ENCODE measurements around the gene NDUFA6.

NDUFA6 gene

DNA sequence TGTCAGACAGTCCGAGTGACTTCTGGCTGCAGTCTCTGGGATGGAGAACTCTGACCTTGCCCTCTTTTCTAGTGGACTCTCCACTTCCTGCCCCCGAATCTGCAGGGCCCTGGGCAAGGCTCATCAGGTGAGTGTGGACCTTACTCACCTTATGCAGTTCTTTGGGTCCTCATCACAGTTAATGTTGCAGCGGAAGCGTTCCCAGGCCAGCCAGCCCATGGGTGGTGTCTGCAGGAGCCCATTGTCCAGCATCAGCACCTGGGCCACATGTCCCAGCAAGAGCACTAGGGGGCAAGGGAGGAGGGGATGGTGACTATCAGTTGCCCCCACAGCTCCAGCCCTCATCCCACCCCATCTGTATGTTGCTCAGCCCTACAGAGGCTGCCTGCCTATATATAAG lies 22.3 kb downstream of the NDUFA6 start:
- Histone ChIP-seq H3K27ac (ENCODE audit: low read depth, low read length) (no peak overlapping the region), H4K91ac (ENCODE audit: low read depth, low read length) (no peak overlapping the region), H3K27me3 (ENCODE audit: insufficient read depth, low read length) (no peaks in the 10 kb centered on the region), H3K4me2 (ENCODE audit: low read length) (no peak overlapping the region), H3K36me3 (ENCODE audit: control insufficient read depth in 1 of 2, insufficient read depth in 2 of 2, low read length in 2 of 2) (peaks cover 8 to 11% of the 10 kb centered on the region in 2 experiments), H3K4me1 (ENCODE audit: control insufficient read depth in 1 of 2, insufficient read depth in 2 of 2, low read length in 2 of 2) (peaks cover 6 to 10% of the 10 kb centered on the region in 2 experiments), H4K12ac (ENCODE audit: low read depth, low read length) (no peak overlapping the region), H3K9ac (ENCODE audit: low read length) (no peak overlapping the region), H2BK12ac (ENCODE audit: low read length) (no peak overlapping the region), H3K9me3 (ENCODE audit: insufficient read depth, low read depth, low read length) (peaks cover 1% of the 10 kb centered on the region), H2BK120ac (ENCODE audit: insufficient read depth, low read length, poor library complexity) (no peak overlapping the region), H4K8ac (ENCODE audit: low read depth, low read length) (no peak overlapping the region), H3K4ac (ENCODE audit: low read depth, low read length) (no peak overlapping the region), H3K18ac (ENCODE audit: low read length) (no peak overlapping the region), H3K23ac (ENCODE audit: low read length) (no peak overlapping the region), H2AK5ac (ENCODE audit: low read length) (no peak overlapping the region), H3K4me3 (ENCODE audit: low read depth, low read length) (no peak overlapping the region), H3K14ac (ENCODE audit: low read length) (no peak overlapping the region), H2BK5ac (ENCODE audit: low read depth, low read length, poor library complexity) (no peak overlapping the region), H3K79me1 (ENCODE audit: low read length) (peaks cover 3% of the 10 kb centered on the region), H2AFZ (ENCODE audit: insufficient read depth, low read length, poor library complexity) (no peak overlapping the region), H3K79me2 (ENCODE audit: control insufficient read depth, insufficient read depth, low read length, poor library complexity) (peaks cover 3% of the 10 kb centered on the region)
- no CpG with 5 or more reads among the region's 4 CpGs for WGBS (ENCODE audit: extremely low coverage, insufficient coverage, insufficient read length)
- no peak for DNase-seq

DNA sequence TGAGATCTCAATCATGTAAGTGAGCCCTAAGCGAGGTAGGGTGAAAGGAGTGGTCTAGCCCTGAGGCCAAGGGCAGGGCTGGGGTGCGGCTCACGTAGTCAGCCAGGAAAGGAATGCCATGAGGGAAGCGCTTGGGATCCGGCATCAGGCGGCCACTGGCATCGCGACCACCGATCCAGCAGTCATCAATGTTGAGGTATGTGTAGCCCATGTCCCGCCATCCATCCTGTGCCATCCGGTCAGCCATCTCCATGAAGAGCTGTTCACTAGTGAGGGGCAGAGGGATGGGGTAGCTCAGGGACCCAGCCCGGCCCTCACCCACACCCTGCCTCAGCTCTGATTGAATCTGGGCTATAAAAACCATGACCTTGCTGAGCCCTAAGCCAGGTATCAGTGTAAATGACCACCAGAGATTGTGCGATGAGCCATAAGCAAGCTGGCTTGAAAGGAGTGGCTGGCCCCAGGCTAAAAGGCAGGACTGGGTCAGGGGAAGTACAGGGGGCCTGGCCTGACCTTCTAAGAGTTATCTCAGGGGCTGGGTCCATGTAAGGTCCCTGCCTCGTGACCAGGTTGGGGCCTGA lies 22.8 kb downstream of the NDUFA6 start:
- no peak overlapping the region for H4K12ac ChIP-seq (ENCODE audit: low read depth, low read length)
- H3K4ac ChIP-seq (ENCODE audit: low read depth, low read length): no peak overlapping the region
- no peak overlapping the region for H2BK12ac ChIP-seq (ENCODE audit: low read length)
- H3K23ac ChIP-seq (ENCODE audit: low read length): no peak overlapping the region
- no peak overlapping the region for H2BK120ac ChIP-seq (ENCODE audit: insufficient read depth, low read length, poor library complexity)
- no peak overlapping the region for H3K14ac ChIP-seq (ENCODE audit: low read length)
- no peak for DNase-seq
- H3K9me3 ChIP-seq (ENCODE audit: insufficient read depth, low read depth, low read length): peaks cover 1% of the 10 kb centered on the region
- H3K27ac ChIP-seq (ENCODE audit: low read depth, low read length): no peak overlapping the region
- peaks cover 3% of the 10 kb centered on the region for H3K79me1 ChIP-seq (ENCODE audit: low read length)
- no peak overlapping the region for H2BK5ac ChIP-seq (ENCODE audit: low read depth, low read length, poor library complexity)
- H3K79me2 ChIP-seq (ENCODE audit: control insufficient read depth, insufficient read depth, low read length, poor library complexity): peaks cover 3% of the 10 kb centered on the region
- H2AK5ac ChIP-seq (ENCODE audit: low read length): no peak overlapping the region
- no peak overlapping the region for H4K91ac ChIP-seq (ENCODE audit: low read depth, low read length)
- no CpG with 5 or more reads among the region's 14 CpGs for WGBS (ENCODE audit: extremely low coverage, insufficient coverage, insufficient read length)
- H3K4me2 ChIP-seq (ENCODE audit: low read length): no peak overlapping the region
- H3K18ac ChIP-seq (ENCODE audit: low read length): no peak overlapping the region
- no peak overlapping the region for H4K8ac ChIP-seq (ENCODE audit: low read depth, low read length)
- peaks cover 6 to 10% of the 10 kb centered on the region in 2 experiments for H3K4me1 ChIP-seq (ENCODE audit: control insufficient read depth in 1 of 2, insufficient read depth in 2 of 2, low read length in 2 of 2)
- H3K4me3 ChIP-seq (ENCODE audit: low read depth, low read length): no peak overlapping the region
- H3K9ac ChIP-seq (ENCODE audit: low read length): no peak overlapping the region
- H2AFZ ChIP-seq (ENCODE audit: insufficient read depth, low read length, poor library complexity): no peak overlapping the region
- peaks cover 8 to 11% of the 10 kb centered on the region in 2 experiments for H3K36me3 ChIP-seq (ENCODE audit: control insufficient read depth in 1 of 2, insufficient read depth in 2 of 2, low read length in 2 of 2)
- no peaks in the 10 kb centered on the region for H3K27me3 ChIP-seq (ENCODE audit: insufficient read depth, low read length)

DNA sequence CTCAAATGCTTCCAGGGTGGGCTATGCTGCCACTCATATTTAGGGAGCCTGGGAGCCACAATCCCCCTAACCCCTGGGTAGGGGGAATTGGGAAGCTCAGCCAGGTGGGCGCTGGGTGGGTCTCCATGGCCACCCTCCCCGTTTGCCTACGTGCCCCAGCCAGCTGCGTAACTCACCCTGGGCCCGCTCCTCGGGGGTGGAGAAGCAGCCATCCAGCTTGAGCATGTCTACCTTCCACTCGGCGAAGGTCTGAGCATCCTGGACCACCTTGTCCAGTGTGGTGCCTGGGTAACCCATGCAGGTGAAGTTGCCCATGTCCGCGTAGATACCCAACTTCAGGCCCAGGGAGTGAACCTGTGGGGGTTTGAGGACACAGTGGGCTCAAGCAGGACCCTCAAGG lies 23.6 kb downstream of the NDUFA6 start:
- Histone ChIP-seq H2BK12ac (ENCODE audit: low read length) (no peak overlapping the region), H2BK120ac (ENCODE audit: insufficient read depth, low read length, poor library complexity) (no peak overlapping the region), H3K9ac (ENCODE audit: low read length) (no peak overlapping the region), H3K27me3 (ENCODE audit: insufficient read depth, low read length) (no peaks in the 10 kb centered on the region), H3K14ac (ENCODE audit: low read length) (no peak overlapping the region), H3K4me3 (ENCODE audit: low read depth, low read length) (no peak overlapping the region), H3K79me1 (ENCODE audit: low read length) (peaks cover 3% of the 10 kb centered on the region), H3K79me2 (ENCODE audit: control insufficient read depth, insufficient read depth, low read length, poor library complexity) (peaks cover 3% of the 10 kb centered on the region), H2BK5ac (ENCODE audit: low read depth, low read length, poor library complexity) (no peak overlapping the region), H3K4ac (ENCODE audit: low read depth, low read length) (no peak overlapping the region), H4K91ac (ENCODE audit: low read depth, low read length) (no peak overlapping the region), H3K27ac (ENCODE audit: low read depth, low read length) (no peak overlapping the region), H3K18ac (ENCODE audit: low read length) (no peak overlapping the region), H3K4me2 (ENCODE audit: low read length) (no peak overlapping the region), H3K36me3 (ENCODE audit: control insufficient read depth in 1 of 2, insufficient read depth in 2 of 2, low read length in 2 of 2) (peaks cover 8 to 11% of the 10 kb centered on the region in 2 experiments), H2AK5ac (ENCODE audit: low read length) (no peak overlapping the region), H3K9me3 (ENCODE audit: insufficient read depth, low read depth, low read length) (peaks cover 1% of the 10 kb centered on the region), H3K23ac (ENCODE audit: low read length) (no peak overlapping the region), H2AFZ (ENCODE audit: insufficient read depth, low read length, poor library complexity) (no peak overlapping the region), H4K12ac (ENCODE audit: low read depth, low read length) (no peak overlapping the region), H4K8ac (ENCODE audit: low read depth, low read length) (no peak overlapping the region), H3K4me1 (ENCODE audit: control insufficient read depth in 1 of 2, insufficient read depth in 2 of 2, low read length in 2 of 2) (peaks cover 6 to 10% of the 10 kb centered on the region in 2 experiments)
- DNase-seq: no peak
- no CpG with 5 or more reads among the region's 10 CpGs for WGBS (ENCODE audit: extremely low coverage, insufficient coverage, insufficient read length)

DNA sequence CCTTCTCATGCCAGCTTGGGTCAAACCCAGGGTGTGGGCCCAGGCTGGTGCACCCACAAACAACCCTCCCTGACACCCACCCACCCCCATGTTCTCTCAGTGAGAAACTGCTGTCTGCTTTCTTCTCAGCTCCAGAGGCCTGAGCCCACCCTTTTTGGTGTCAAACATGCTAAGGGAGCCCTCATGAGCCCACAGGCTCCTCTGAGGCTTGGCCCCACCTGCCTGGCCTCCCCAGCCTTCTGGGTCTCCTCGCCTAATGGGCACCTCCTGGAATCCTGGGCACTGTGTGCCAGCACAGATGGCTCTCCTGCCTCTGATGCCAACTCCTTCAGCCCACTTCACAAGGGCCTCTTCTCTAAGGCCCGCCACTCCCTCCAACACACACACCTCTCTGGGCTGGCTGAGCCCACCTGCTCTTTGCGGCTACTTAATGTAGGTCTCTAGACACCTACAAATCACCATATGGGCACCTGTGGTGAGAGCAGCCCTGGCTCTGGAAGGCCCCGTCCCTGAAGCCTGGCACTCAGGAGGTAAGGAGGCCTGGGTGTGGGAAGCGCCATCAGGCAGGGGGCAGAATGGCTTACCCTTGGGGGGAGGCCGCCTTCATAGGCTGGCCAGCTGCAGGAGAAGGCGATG lies 24.3 kb downstream of the NDUFA6 start:
- H4K12ac ChIP-seq (ENCODE audit: low read depth, low read length): no peak overlapping the region
- H3K23ac ChIP-seq (ENCODE audit: low read length): no peak overlapping the region
- H3K4ac ChIP-seq (ENCODE audit: low read depth, low read length): no peak overlapping the region
- H4K8ac ChIP-seq (ENCODE audit: low read depth, low read length): no peak overlapping the region
- H4K91ac ChIP-seq (ENCODE audit: low read depth, low read length): no peak overlapping the region
- H3K4me1 ChIP-seq (ENCODE audit: control insufficient read depth in 1 of 2, insufficient read depth in 2 of 2, low read length in 2 of 2): peaks cover 6 to 10% of the 10 kb centered on the region in 2 experiments
- peaks cover 1% of the 10 kb centered on the region for H3K9me3 ChIP-seq (ENCODE audit: insufficient read depth, low read depth, low read length)
- H3K18ac ChIP-seq (ENCODE audit: low read length): no peak overlapping the region
- peaks cover 3% of the 10 kb centered on the region for H3K79me1 ChIP-seq (ENCODE audit: low read length)
- H2AK5ac ChIP-seq (ENCODE audit: low read length): no peak overlapping the region
- peaks cover 3% of the 10 kb centered on the region for H3K79me2 ChIP-seq (ENCODE audit: control insufficient read depth, insufficient read depth, low read length, poor library complexity)
- DNase-seq: no peak
- no peak overlapping the region for H3K9ac ChIP-seq (ENCODE audit: low read length)
- H3K27me3 ChIP-seq (ENCODE audit: insufficient read depth, low read length): no peaks in the 10 kb centered on the region
- H2AFZ ChIP-seq (ENCODE audit: insufficient read depth, low read length, poor library complexity): no peak overlapping the region
- H3K14ac ChIP-seq (ENCODE audit: low read length): no peak overlapping the region
- no peak overlapping the region for H3K4me3 ChIP-seq (ENCODE audit: low read depth, low read length)
- H3K4me2 ChIP-seq (ENCODE audit: low read length): no peak overlapping the region
- no peak overlapping the region for H2BK5ac ChIP-seq (ENCODE audit: low read depth, low read length, poor library complexity)
- H2BK120ac ChIP-seq (ENCODE audit: insufficient read depth, low read length, poor library complexity): no peak overlapping the region
- no CpG with 5 or more reads among the region's 7 CpGs for WGBS (ENCODE audit: extremely low coverage, insufficient coverage, insufficient read length)
- H3K27ac ChIP-seq (ENCODE audit: low read depth, low read length): no peak overlapping the region
- peaks cover 8 to 11% of the 10 kb centered on the region in 2 experiments for H3K36me3 ChIP-seq (ENCODE audit: control insufficient read depth in 1 of 2, insufficient read depth in 2 of 2, low read length in 2 of 2)
- H2BK12ac ChIP-seq (ENCODE audit: low read length): no peak overlapping the region
